OCI-LY1 (cell line): Measurements from ENCODE around the gene ARL5C.

Source experiments
- EZH2 ChIP-seq: fragments of 200-600 bp; sonication (generic), shearing (Covaris generic); IDR thresholded peaks from 2 replicates; pipeline ENCODE4 v1.8.0; 2017; ENCODE audit warnings: borderline replicate concordance, mixed run types, mild to moderate bottlenecking, antibody characterized with exemption, low read length, moderate library complexity, mixed read lengths
- TF ChIP-seq, protein P1 (sequence below): fragments of 200-600 bp; sonication (generic), shearing (Covaris generic); IDR thresholded peaks from 2 replicates; pipeline ENCODE4 v1.5.1; 2017; ENCODE audit warnings: mild to moderate bottlenecking, antibody characterized with exemption, low read length, moderate library complexity, mixed read lengths

DNA sequence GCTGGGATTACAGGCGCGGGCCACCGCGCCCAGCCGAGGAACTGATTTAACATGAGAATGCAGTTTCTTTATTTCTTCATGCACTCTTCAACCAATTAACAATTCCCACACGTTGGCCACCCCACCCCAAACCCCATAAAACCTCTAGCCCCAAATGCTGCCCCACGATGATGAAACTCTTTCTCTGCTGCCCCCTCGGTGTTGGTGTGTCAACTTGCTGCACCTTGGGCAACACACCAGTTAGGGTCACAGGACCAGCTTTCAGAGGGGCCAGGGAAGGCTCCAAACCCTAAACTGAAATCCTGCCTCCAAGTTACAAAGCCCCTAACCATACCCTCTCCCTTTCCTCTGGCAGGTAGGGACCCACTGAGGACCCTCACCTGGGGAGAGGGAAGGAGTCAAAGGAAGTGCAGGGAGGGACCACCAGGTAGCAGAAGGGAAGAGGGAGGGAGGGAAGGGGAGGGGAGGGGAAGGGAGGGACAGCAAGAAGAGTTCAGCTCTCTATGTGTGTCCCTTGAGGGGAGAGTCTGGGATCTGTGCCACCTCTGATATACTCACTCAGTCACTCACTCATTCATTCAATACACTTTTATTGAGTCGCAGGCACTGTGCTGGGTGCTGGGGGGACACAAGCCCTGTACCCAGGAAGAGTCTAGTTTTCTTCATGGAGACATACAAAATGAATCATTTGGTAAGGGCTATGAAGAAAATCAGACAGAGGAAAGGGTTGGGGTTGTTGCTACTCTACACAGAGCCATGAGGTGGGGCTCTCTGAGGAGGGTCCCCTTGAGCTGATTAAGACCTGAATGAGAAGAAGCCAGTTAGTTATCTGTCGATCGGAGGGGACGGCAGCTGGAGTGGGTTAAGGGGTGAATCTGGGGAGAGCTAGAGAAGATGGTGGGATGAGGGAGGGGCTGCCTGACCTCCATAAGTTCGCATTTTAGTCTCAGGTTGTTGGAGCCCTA, 18.5 kb downstream of the ARL5C start:
- TF ChIP-seq, protein P1, sequence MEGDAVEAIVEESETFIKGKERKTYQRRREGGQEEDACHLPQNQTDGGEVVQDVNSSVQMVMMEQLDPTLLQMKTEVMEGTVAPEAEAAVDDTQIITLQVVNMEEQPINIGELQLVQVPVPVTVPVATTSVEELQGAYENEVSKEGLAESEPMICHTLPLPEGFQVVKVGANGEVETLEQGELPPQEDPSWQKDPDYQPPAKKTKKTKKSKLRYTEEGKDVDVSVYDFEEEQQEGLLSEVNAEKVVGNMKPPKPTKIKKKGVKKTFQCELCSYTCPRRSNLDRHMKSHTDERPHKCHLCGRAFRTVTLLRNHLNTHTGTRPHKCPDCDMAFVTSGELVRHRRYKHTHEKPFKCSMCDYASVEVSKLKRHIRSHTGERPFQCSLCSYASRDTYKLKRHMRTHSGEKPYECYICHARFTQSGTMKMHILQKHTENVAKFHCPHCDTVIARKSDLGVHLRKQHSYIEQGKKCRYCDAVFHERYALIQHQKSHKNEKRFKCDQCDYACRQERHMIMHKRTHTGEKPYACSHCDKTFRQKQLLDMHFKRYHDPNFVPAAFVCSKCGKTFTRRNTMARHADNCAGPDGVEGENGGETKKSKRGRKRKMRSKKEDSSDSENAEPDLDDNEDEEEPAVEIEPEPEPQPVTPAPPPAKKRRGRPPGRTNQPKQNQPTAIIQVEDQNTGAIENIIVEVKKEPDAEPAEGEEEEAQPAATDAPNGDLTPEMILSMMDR, result no peak
- no peak for TF ChIP-seq EZH2
